ENCODE data around the gene TMEM107.

Gene TMEM107

GRCh38 chr17:8143581-8144400, 32.4 kb downstream of the TMEM107 start:
- H3K9ac ChIP-seq (ENCODE audit: low read depth in 1 of 2, low read length in 2 of 2), result no peak overlapping the region
- H3K9me3 ChIP-seq (ENCODE audit: control insufficient read depth in 2 of 2, low read length in 2 of 2), result no peaks in the 10 kb centered on the region
- H3K36me3 ChIP-seq (ENCODE audit: control insufficient read depth in 2 of 2, insufficient read depth in 2 of 2, low read length in 2 of 2), result peaks cover 74 to 81% of the 10 kb centered on the region in 2 donors
- no peak overlapping the region for H3K4me3 ChIP-seq (ENCODE audit: low read length in 2 of 2)
- H3K4me1 ChIP-seq (ENCODE audit: control insufficient read depth in 2 of 2, insufficient read depth in 2 of 2, low read length in 2 of 2), result peaks cover 2 to 5% of the 10 kb centered on the region in 2 donors
- H3K27ac ChIP-seq (ENCODE audit: low read depth in 2 of 2, low read length in 2 of 2), result no peak overlapping the region
- no peaks in the 10 kb centered on the region for H3K27me3 ChIP-seq (ENCODE audit: control insufficient read depth in 2 of 2, insufficient read depth in 2 of 2, low read length in 2 of 2)

GRCh38 chr17:8142887-8143580, 33.1 kb downstream of the TMEM107 start:
- peaks cover 67 to 74% of the 10 kb centered on the region in 2 donors for H3K36me3 ChIP-seq (ENCODE audit: control insufficient read depth in 2 of 2, insufficient read depth in 2 of 2, low read length in 2 of 2)
- H3K9ac ChIP-seq (ENCODE audit: low read depth in 1 of 2, low read length in 2 of 2), result no peak overlapping the region
- no peaks in the 10 kb centered on the region for H3K27me3 ChIP-seq (ENCODE audit: control insufficient read depth in 2 of 2, insufficient read depth in 2 of 2, low read length in 2 of 2)
- H3K4me3 ChIP-seq (ENCODE audit: low read length in 2 of 2), result no peak overlapping the region
- H3K27ac ChIP-seq (ENCODE audit: low read depth in 2 of 2, low read length in 2 of 2), result no peak overlapping the region
- no peaks in the 10 kb centered on the region for H3K9me3 ChIP-seq (ENCODE audit: control insufficient read depth in 2 of 2, low read length in 2 of 2)
- H3K4me1 ChIP-seq (ENCODE audit: control insufficient read depth in 2 of 2, insufficient read depth in 2 of 2, low read length in 2 of 2), result peaks cover 6 to 10% of the 10 kb centered on the region in 2 donors

- Histone ChIP-seq H3K4me3 (ENCODE audit: low read length in 2 of 2) (no peak overlapping the region), H3K9ac (ENCODE audit: low read depth in 1 of 2, low read length in 2 of 2) (no peak overlapping the region), H3K36me3 (ENCODE audit: control insufficient read depth in 2 of 2, insufficient read depth in 2 of 2, low read length in 2 of 2) (peaks cover 60 to 67% of the 10 kb centered on the region in 2 donors), H3K27me3 (ENCODE audit: control insufficient read depth in 2 of 2, insufficient read depth in 2 of 2, low read length in 2 of 2) (no peaks in the 10 kb centered on the region), H3K9me3 (ENCODE audit: control insufficient read depth in 2 of 2, low read length in 2 of 2) (no peaks in the 10 kb centered on the region), H3K4me1 (ENCODE audit: control insufficient read depth in 2 of 2, insufficient read depth in 2 of 2, low read length in 2 of 2) (peaks cover 9 to 17% of the 10 kb centered on the region in 2 donors), H3K27ac (ENCODE audit: low read depth in 2 of 2, low read length in 2 of 2) (no peak overlapping the region)
Observed at GRCh38 chr17:8142158-8142886, 33.9 kb downstream of the TMEM107 start.

- Histone ChIP-seq H3K36me3 (ENCODE audit: control insufficient read depth in 2 of 2, insufficient read depth in 2 of 2, low read length in 2 of 2) (peaks cover 54 to 61% of the 10 kb centered on the region in 2 donors), H3K4me1 (ENCODE audit: control insufficient read depth in 2 of 2, insufficient read depth in 2 of 2, low read length in 2 of 2) (peaks cover 9 to 17% of the 10 kb centered on the region in 2 donors), H3K27me3 (ENCODE audit: control insufficient read depth in 2 of 2, insufficient read depth in 2 of 2, low read length in 2 of 2) (no peaks in the 10 kb centered on the region), H3K4me3 (ENCODE audit: low read length in 2 of 2) (no peak overlapping the region), H3K27ac (ENCODE audit: low read depth in 2 of 2, low read length in 2 of 2) (no peak overlapping the region), H3K9me3 (ENCODE audit: control insufficient read depth in 2 of 2, low read length in 2 of 2) (no peaks in the 10 kb centered on the region), H3K9ac (ENCODE audit: low read depth in 1 of 2, low read length in 2 of 2) (no peak overlapping the region)
Observed at GRCh38 chr17:8141741-8142140, 34.4 kb downstream of the TMEM107 start.

- no peak overlapping the region for H3K4me3 ChIP-seq (ENCODE audit: low read length in 2 of 2)
- no peaks in the 10 kb centered on the region for H3K9me3 ChIP-seq (ENCODE audit: control insufficient read depth in 2 of 2, low read length in 2 of 2)
- peaks cover 47 to 54% of the 10 kb centered on the region in 2 donors for H3K36me3 ChIP-seq (ENCODE audit: control insufficient read depth in 2 of 2, insufficient read depth in 2 of 2, low read length in 2 of 2)
- H3K27me3 ChIP-seq (ENCODE audit: control insufficient read depth in 2 of 2, insufficient read depth in 2 of 2, low read length in 2 of 2), result no peaks in the 10 kb centered on the region
- H3K4me1 ChIP-seq (ENCODE audit: control insufficient read depth in 2 of 2, insufficient read depth in 2 of 2, low read length in 2 of 2), result peaks cover 9 to 17% of the 10 kb centered on the region in 2 donors
- H3K9ac ChIP-seq (ENCODE audit: low read depth in 1 of 2, low read length in 2 of 2), result no peak overlapping the region
- H3K27ac ChIP-seq (ENCODE audit: low read depth in 2 of 2, low read length in 2 of 2), result no peak overlapping the region
Observed at GRCh38 chr17:8141045-8141444, 35.1 kb downstream of the TMEM107 start.

GRCh38 chr17:8140065-8141029, 35.8 kb downstream of the TMEM107 start:
- Histone ChIP-seq H3K9me3 (ENCODE audit: control insufficient read depth in 2 of 2, low read length in 2 of 2) (no peaks in the 10 kb centered on the region), H3K4me1 (ENCODE audit: control insufficient read depth in 2 of 2, insufficient read depth in 2 of 2, low read length in 2 of 2) (peaks cover 9 to 17% of the 10 kb centered on the region in 2 donors), H3K36me3 (ENCODE audit: control insufficient read depth in 2 of 2, insufficient read depth in 2 of 2, low read length in 2 of 2) (peaks cover 43 to 47% of the 10 kb centered on the region in 2 donors), H3K4me3 (ENCODE audit: low read length in 2 of 2) (no peak overlapping the region), H3K27ac (ENCODE audit: low read depth in 2 of 2, low read length in 2 of 2) (no peak overlapping the region), H3K9ac (ENCODE audit: low read depth in 1 of 2, low read length in 2 of 2) (no peak overlapping the region), H3K27me3 (ENCODE audit: control insufficient read depth in 2 of 2, insufficient read depth in 2 of 2, low read length in 2 of 2) (no peaks in the 10 kb centered on the region)

- Histone ChIP-seq H3K9ac (ENCODE audit: low read depth in 1 of 2, low read length in 2 of 2) (peak overlapping the region; percentile 72 to 85), H3K4me1 (ENCODE audit: control insufficient read depth in 2 of 2, insufficient read depth in 2 of 2, low read length in 2 of 2) (peaks cover 9 to 17% of the 10 kb centered on the region in 2 donors), H3K4me3 (ENCODE audit: low read length in 2 of 2) (peak overlapping the region; percentile 56 to 81)
Observed at GRCh38 chr17:8138672-8139371, 37.4 kb downstream of the TMEM107 start.

GRCh38 chr17:8138374-8138671, 37.9 kb downstream of the TMEM107 start:
- H3K27me3 ChIP-seq (ENCODE audit: control insufficient read depth in 2 of 2, insufficient read depth in 2 of 2, low read length in 2 of 2), result no peaks in the 10 kb centered on the region
- H3K9ac ChIP-seq (ENCODE audit: low read depth in 1 of 2, low read length in 2 of 2), result peak overlapping the region; percentile 32 to 72
- peak overlapping the region; percentile 56 to 81 for H3K4me3 ChIP-seq (ENCODE audit: low read length in 2 of 2)
- peaks cover 9 to 17% of the 10 kb centered on the region in 2 donors for H3K4me1 ChIP-seq (ENCODE audit: control insufficient read depth in 2 of 2, insufficient read depth in 2 of 2, low read length in 2 of 2)
- H3K9me3 ChIP-seq (ENCODE audit: control insufficient read depth in 2 of 2, low read length in 2 of 2), result no peaks in the 10 kb centered on the region
- H3K36me3 ChIP-seq (ENCODE audit: control insufficient read depth in 2 of 2, insufficient read depth in 2 of 2, low read length in 2 of 2), result peaks cover 29 to 32% of the 10 kb centered on the region in 2 donors
- H3K27ac ChIP-seq (ENCODE audit: low read depth in 2 of 2, low read length in 2 of 2), result peak overlapping the region; percentile 93 to 96

More at GRCh38 chr17:8138672-8139371, 37.4 kb downstream of the TMEM107 start:
- Histone ChIP-seq H3K27ac (ENCODE audit: low read depth in 2 of 2, low read length in 2 of 2) (peak overlapping the region; percentile 93 to 96), H3K36me3 (ENCODE audit: control insufficient read depth in 2 of 2, insufficient read depth in 2 of 2, low read length in 2 of 2) (peaks cover 34 to 37% of the 10 kb centered on the region in 2 donors), H3K9me3 (ENCODE audit: control insufficient read depth in 2 of 2, low read length in 2 of 2) (no peaks in the 10 kb centered on the region), H3K27me3 (ENCODE audit: control insufficient read depth in 2 of 2, insufficient read depth in 2 of 2, low read length in 2 of 2) (no peaks in the 10 kb centered on the region)

Measured in mucosa of rectum (tissue), 2 donors.